MG63 (cell line): ENCODE results near the gene GGA2. TPM values are rescaled to one million over a fixed set of nuclear protein-coding genes. Genes with fewer than 3 reads are reported as not detected.
"Not testable (repeated sequence)": the region's sequence is repeated elsewhere in the genome, so short reads cannot be mapped to it uniquely, and the experiment has no call there.

Source experiments
- DNase-seq: peaks from one replicate; pipeline ENCODE4 v3.0.0-alpha.2; 2020
- H3K27me3 ChIP-seq: fragments of 250-450 bp; sonication (Bioruptor Pico); 2 replicates; pipeline ENCODE4 v1.5.1; 2020; ENCODE audit warnings: mild to moderate bottlenecking, moderate library complexity
- H3K36me3 ChIP-seq: fragments of 250-450 bp; sonication (Bioruptor Pico); 2 replicates; pipeline ENCODE4 v1.5.1; 2020; ENCODE audit warnings: mild to moderate bottlenecking, moderate library complexity
- H3K4me3 ChIP-seq: fragments of 250-450 bp; sonication (Bioruptor Pico); 2 replicates; pipeline ENCODE4 v1.5.1; 2020; ENCODE audit warnings: mild to moderate bottlenecking, moderate library complexity
- H3K9me3 ChIP-seq: fragments of 250-450 bp; sonication (Bioruptor Pico); 2 replicates; pipeline ENCODE4 v1.5.1; 2020; ENCODE audit warnings: mild to moderate bottlenecking, moderate library complexity
- total RNA-seq: library from RNA; depleted of rRNA; stranded (reverse); fragments of >200 nt; shearing (Covaris generic); gene quantifications from 2 replicates; pipeline ENCODE4 v1.2.3, GENCODE V29; 2014; ENCODE audit warnings: low replicate concordance; rRNA removed

GGA2 gene
- 44.2 and 102 TPM in 2 replicates for total RNA-seq

DNA sequence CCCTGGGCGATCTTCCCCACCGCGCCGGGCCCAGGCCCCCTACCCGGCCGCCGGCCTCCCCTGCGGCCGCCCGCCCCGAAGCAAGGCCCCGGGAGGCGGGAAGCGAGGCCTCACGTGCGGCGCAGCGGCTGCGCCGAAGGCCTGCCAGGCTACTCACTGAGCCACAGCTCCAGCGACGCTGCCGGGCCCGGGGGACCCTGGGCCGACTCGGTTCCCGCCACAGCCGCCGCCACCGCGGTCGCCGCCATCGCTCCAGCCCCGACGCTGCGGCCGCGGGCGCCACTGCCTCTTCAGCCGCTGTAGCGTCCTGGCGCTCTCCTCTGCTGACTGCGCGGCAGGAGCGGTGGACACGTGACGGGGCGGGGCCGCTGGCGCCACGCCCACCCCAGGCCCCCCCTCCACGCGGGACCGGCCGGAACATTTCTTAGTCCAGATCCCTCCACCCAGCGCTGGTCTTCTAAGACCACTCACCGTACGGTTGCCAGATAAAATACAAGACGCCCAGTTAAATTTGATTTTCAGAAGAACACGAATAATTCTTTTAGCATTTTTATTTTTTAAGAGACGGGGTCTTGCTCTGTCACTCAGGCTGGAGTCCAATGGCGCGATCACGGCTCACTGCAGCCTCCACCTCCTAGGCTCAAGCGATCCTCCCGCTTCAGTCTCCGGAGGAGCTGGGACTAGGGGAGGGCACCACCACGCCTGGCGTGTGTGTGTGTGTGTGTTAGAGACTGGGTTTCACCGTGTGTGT, at the start of gene GGA2:
GGA2 (minus strand) TSS at position 331 of the 751 bp plus-strand sequence; CDS start at position 248, 83 bp downstream.
- H3K36me3 ChIP-seq, result peaks cover 16% of the 10 kb centered on the region
- no peaks in the 10 kb centered on the region for H3K9me3 ChIP-seq
- DNase-seq, result peak; percentile 81
- peak within 1 kb of the TSS; percentile 53 for H3K4me3 ChIP-seq
- no peaks in the 10 kb centered on the region for H3K27me3 ChIP-seq

GRCh38 chr16:23557779-23558702, 47.7 kb upstream of the GGA2 start:
- H3K9me3 ChIP-seq, result no peaks in the 10 kb centered on the region
- H3K36me3 ChIP-seq, result peaks cover 63% of the 10 kb centered on the region
- peak; percentile 37 for DNase-seq
- H3K27me3 ChIP-seq, result no peaks in the 10 kb centered on the region
- peak overlapping the region; percentile 95 for H3K4me3 ChIP-seq

GRCh38 chr16:23556881-23557778, 46.8 kb upstream of the GGA2 start, which contains the start of the genes EARS2 and UBFD1:
Gene EARS2, minus strand, starts transcription at chr16:23557350. Its CDS starts 7 bp downstream, at chr16:23557343.
Gene UBFD1, plus strand, starts transcription at chr16:23557727. Its CDS starts 16 bp downstream, at chr16:23557743.
- Histone ChIP-seq H3K9me3 (no peaks in the 10 kb centered on the region), H3K4me3 (peak within 1 kb of the TSS; percentile 95), H3K27me3 (no peaks in the 10 kb centered on the region), H3K36me3 (peaks cover 63% of the 10 kb centered on the region)
- DNase-seq, result peak; percentile 99

GRCh38 chr16:23554536-23554935, 44.2 kb upstream of the GGA2 start:
- Histone ChIP-seq H3K4me3 (no peak overlapping the region), H3K36me3 (peaks cover 60% of the 10 kb centered on the region), H3K9me3 (no peaks in the 10 kb centered on the region), H3K27me3 (no peaks in the 10 kb centered on the region)
- no peak for DNase-seq

DNA sequence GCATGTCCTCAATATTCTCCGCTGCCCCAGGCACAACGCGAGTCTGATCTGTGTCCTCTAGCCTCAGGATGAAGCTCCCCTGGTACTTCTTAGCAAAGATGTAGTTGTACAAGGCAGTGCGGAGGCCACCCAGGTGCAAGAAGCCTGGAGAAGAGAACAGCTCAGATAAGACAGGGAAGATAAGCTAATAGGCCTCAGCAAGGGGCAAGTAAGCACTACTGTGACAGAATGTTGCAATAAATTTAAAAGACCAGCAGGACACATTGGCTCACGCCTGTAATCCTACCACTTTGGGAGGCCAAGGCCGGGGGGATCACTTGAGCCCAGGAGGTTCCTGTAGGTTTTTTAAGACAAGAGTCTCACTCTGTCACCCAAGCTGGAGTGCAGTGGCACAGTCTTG, 41.9 kb upstream of the GGA2 start:
- peaks cover 70% of the 10 kb centered on the region for H3K36me3 ChIP-seq
- H3K27me3 ChIP-seq, result no peaks in the 10 kb centered on the region
- H3K4me3 ChIP-seq, result no peak overlapping the region
- H3K9me3 ChIP-seq, result no peaks in the 10 kb centered on the region
- DNase-seq, result no peak

GRCh38 chr16:23549938-23550337, 39.6 kb upstream of the GGA2 start:
- Histone ChIP-seq H3K27me3 (no peaks in the 10 kb centered on the region), H3K9me3 (no peaks in the 10 kb centered on the region), H3K36me3 (peaks cover 84% of the 10 kb centered on the region), H3K4me3 (no peak overlapping the region)
- DNase-seq, result no peak

DNA sequence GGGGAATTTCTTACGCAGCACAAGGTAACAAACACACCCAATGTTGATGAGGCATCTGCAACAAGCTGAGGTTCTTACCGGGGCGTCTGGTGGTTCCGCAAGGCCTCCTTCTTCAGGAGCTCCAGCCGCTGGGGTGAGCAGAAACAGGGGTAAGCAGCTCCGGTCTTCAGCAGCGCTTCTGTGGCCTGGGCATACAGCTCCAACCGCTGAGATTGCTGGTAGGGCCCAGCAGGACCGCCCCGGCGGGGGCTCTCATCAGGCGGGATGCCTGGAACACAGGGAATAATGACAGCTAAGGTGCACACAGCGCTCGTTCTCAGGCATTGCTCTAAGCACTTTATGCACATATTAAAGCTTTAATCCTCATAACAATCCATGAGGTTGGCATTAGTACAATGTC, 34.1 kb upstream of the GGA2 start:
- DNase-seq, result no peak
- no peaks in the 10 kb centered on the region for H3K27me3 ChIP-seq
- no peak overlapping the region for H3K4me3 ChIP-seq
- no peaks in the 10 kb centered on the region for H3K9me3 ChIP-seq
- H3K36me3 ChIP-seq, result peaks cover 79% of the 10 kb centered on the region

DNA sequence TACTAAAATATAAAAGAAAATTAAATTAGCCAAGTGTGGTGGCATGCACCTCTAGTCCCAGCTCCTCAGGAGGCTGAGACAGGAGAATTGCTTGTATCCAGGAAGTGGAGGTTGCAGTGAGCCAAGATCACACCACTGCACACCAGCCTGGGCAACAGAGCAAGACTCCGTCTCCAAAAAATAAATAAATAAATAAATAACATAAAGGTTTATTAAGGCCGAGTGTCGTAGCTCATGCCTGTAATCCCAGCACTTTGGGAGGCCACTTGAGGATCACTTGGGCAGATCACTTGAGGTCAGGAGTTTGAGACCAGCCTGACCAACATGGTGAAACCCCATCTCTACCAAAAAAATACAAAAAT, 30.5 kb upstream of the GGA2 start:
- H3K36me3 ChIP-seq, result peaks cover 73% of the 10 kb centered on the region
- not testable (repeated sequence) for H3K27me3 ChIP-seq, H3K9me3 ChIP-seq, H3K4me3 ChIP-seq, DNase-seq

DNA sequence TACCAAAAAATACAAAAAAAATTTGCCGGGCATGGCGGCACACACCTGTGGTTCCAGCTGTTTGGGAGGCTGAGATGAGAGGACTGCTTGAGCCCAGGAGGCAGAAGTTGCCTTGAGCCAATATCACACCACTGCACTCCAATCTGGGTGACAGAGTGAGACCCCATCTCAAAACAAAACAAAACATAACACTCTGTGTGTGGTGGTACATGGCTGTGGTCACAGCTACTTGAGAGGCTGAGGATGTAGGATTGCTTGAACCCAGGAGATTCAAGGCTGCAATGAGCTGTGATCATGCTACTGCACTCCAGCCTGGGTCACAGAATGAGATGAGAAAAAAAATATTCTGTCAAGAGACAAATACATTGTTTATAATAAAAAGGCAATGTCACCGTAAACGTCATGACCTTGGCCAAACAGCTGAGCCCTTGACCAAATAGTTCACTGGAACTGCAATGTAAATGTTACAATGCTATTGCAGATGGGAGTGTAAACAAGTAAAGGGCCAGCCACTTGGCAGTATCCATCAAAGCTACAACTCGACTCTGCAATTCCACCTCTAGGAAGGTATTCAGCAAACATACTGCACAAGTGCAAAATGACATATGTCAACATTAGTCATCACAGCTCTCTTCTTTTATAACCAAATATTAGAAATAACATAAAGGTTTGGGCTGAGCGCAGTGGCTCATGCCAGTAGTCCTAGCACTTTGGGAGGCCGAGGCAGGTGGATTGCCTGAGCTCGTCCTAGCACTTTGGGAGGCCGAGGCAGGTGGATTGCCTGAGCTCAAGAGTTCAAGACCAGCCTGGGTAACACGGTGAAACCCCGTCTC, 29.9 kb upstream of the GGA2 start:
- no peaks in the 10 kb centered on the region for H3K27me3 ChIP-seq
- no peak overlapping the region for H3K4me3 ChIP-seq
- peaks cover 72% of the 10 kb centered on the region for H3K36me3 ChIP-seq
- no peak for DNase-seq
- H3K9me3 ChIP-seq, result no peaks in the 10 kb centered on the region

DNA sequence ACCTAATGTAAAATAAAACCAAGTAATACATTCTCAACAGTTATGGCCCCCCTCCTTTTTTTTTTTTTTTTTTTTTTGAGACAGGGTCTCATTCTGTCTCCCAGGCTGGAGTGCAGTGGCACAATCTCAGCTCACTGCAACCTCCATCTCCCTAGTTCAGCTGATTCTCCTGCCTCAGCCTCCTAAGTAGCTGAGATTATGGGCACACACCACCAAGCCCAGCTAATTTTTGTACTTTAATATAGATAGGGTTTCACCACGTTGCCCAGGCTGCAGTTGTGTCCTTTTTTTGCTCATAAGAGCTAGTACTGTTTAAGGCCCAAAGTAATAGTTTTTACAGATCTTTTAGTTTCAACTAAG, 28.6 kb upstream of the GGA2 start:
- no peaks in the 10 kb centered on the region for H3K27me3 ChIP-seq
- H3K4me3 ChIP-seq, result no peak overlapping the region
- H3K9me3 ChIP-seq, result no peaks in the 10 kb centered on the region
- no peak for DNase-seq
- peaks cover 75% of the 10 kb centered on the region for H3K36me3 ChIP-seq

- Histone ChIP-seq H3K27me3 (no peaks in the 10 kb centered on the region), H3K4me3 (no peak overlapping the region), H3K9me3 (no peaks in the 10 kb centered on the region), H3K36me3 (peaks cover 82% of the 10 kb centered on the region)
- DNase-seq, result no peak
Measured at GRCh38 chr16:23537390-23537789, 27.1 kb upstream of the GGA2 start.

DNA sequence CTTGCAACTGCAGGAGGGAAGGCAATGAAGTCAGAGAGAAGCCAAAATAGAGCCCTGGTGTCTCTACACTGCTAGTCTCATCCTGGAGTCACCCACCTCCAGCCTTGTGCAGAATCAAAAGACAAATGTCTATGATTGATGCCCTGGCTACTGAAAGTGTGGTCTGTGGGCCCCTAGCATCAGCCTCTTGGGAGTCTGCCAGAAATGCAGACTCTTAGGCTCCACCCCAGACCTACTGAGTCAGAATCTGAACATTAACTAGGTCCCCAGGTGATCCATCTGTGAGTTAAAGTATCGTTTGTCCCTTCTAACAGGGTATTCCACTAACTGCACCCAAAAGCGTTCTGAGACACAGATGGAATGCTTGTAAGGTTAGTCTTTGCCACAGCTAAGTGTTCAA, 25.6 kb upstream of the GGA2 start:
- no peak for DNase-seq
- Histone ChIP-seq H3K9me3 (no peaks in the 10 kb centered on the region), H3K4me3 (no peak overlapping the region), H3K36me3 (peaks cover 86% of the 10 kb centered on the region), H3K27me3 (no peaks in the 10 kb centered on the region)

DNA sequence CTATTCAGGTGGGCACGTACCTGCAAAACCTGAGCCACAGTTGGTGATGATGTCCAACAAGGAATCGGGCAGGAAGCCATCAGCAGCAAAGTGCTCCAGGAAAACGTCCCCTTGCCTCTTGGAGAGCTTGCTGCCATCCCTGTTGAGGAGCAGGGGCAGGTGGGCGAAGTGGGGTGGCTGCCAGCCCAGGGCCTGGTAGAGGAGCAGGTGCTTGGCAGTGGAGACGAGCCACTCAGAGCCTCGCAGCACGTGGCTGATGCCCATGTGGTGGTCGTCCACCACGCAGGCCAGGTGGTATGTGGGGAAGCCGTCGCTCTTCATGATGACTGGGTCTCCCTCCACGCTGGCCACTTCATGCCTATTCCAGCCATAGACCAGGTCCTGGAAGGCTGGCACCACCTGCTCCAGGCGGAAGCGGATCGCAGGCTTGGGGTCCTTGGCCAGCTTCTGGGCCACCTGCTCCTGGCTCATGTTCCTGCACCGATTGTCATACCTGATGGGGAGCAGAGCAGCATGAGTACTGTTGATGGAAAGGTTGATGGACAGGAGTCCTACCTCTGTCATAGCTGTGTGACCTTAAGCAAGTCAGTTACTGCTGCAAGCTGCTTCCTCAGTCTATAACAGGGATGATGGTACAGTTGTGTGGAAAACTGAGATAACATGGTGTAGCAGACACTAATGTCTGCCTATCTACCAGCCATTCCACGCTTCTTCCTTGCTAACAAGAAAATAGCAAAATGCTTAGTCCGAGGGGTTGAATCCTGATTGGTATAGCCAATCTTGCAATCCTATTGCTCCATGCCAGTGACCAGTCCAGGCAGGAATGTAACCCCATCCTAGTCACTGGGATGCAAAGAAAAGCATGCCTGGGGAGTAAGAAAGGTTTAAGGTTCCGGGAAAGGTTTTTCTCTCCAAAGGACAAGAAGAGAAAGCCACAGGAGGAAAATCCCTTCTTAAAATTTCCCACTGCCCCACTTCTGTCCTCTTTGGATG, 24.9 kb upstream of the GGA2 start:
- Histone ChIP-seq H3K9me3 (no peaks in the 10 kb centered on the region), H3K36me3 (peaks cover 83% of the 10 kb centered on the region), H3K4me3 (no peak overlapping the region), H3K27me3 (no peaks in the 10 kb centered on the region)
- no peak for DNase-seq

DNA sequence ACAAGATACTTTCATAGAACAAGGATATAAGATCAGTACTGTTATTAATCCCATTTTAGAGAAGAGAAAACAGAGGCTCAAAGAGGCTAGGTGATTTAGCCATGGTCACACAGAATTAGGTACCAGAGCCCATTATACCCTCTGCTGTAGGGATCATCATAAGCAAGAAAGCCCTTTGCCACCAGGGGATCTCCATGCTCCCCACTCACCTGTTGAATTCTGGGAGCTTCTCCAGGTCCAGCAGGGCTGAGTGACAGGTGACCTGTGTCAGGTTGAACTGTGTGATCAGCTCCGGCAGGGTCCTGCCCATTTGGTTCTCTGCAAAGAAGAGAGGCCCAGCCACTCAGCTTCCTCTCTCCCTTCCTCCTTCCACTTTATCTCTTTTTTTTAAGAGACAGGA, 22.2 kb upstream of the GGA2 start:
- peaks cover 85% of the 10 kb centered on the region for H3K36me3 ChIP-seq
- H3K9me3 ChIP-seq, result no peaks in the 10 kb centered on the region
- no peak for DNase-seq
- H3K4me3 ChIP-seq, result no peak overlapping the region
- no peaks in the 10 kb centered on the region for H3K27me3 ChIP-seq

DNA sequence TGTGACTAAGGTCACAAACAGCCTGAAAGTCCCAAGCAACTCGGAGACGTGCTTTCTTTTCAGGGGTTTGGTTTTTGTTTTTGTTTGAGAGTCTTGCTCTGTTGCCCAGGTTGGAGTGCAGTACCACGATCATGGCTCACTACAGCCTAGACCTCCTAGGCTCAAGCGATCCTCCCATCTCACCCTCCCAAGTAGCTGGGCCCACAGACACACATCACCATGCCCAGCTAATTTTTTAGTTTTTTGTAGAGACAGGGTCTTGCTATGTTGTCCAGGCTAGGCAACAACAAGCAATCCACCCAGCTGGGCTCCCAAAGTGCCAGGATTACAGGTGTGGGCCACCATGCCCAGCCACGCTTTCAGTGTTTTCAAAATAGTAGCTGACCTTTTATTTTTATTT, 19.8 kb upstream of the GGA2 start:
- Histone ChIP-seq H3K27me3 (no peaks in the 10 kb centered on the region), H3K36me3 (peaks cover 78% of the 10 kb centered on the region), H3K9me3 (no peaks in the 10 kb centered on the region), H3K4me3 (no peak overlapping the region)
- DNase-seq, result no peak
